Memory B cell (primary cell): Measurements from ENCODE around the gene PLIN3.

Experiments used
- ATAC-seq: fragments of 150-1000 bp; cut with Tn5 transposase; 2 replicates; pipeline ENCODE4 v1.10.0; 2021; ENCODE audit warnings: low read depth, mild to moderate bottlenecking, moderate library complexity
- DNase-seq, 2 donors: peaks; one replicate each; pipeline ENCODE4 v3.0.0; 2022; ENCODE audit warnings: low spot score in 2 of 2
- H3K27ac Mint-ChIP-seq: one replicate; pipeline ENCODE4 v1.8.0; 2022; ENCODE audit warnings: mild to moderate bottlenecking, moderate library complexity, mixed read lengths
- H3K27me3 Mint-ChIP-seq: one replicate; pipeline ENCODE4 v1.8.0; 2022; ENCODE audit warnings: mixed read lengths
- H3K36me3 Mint-ChIP-seq: one replicate; pipeline ENCODE4 v1.8.0; 2022; ENCODE audit warnings: mild to moderate bottlenecking, mixed read lengths
- H3K4me1 Mint-ChIP-seq: one replicate; pipeline ENCODE4 v1.8.0; 2022; ENCODE audit warnings: mixed read lengths
- H3K4me3 Mint-ChIP-seq: one replicate; pipeline ENCODE4 v1.8.0; 2022; ENCODE audit warnings: mild to moderate bottlenecking, moderate library complexity, mixed read lengths
- H3K9me3 Mint-ChIP-seq: one replicate; pipeline ENCODE4 v1.8.0; 2022; ENCODE audit warnings: mixed read lengths

The PLIN3 gene

GRCh38 chr19:4867534-4868285 lies at the start of gene PLIN3:
TSS of gene PLIN3 (minus strand) at chr19:4867667. CDS start at chr19:4861394, 6,273 bp downstream.
- ATAC-seq, result peak; percentile 86

GRCh38 chr19:4916292-4917082 lies 49.0 kb upstream of the PLIN3 start:
- H3K36me3 Mint-ChIP-seq, result no peaks in the 10 kb centered on the region
- peaks cover 26% of the 10 kb centered on the region for H3K4me1 Mint-ChIP-seq
- no peaks in the 10 kb centered on the region for H3K27me3 Mint-ChIP-seq
- ATAC-seq (peak; percentile 61), DNase-seq (peak in 1 of 2 donors; percentile 46)
- H3K4me3 Mint-ChIP-seq, result peak overlapping the region; percentile 98
- H3K9me3 Mint-ChIP-seq, result no peaks in the 10 kb centered on the region
- H3K27ac Mint-ChIP-seq, result peak overlapping the region; percentile 87

More at GRCh38 chr19:4867534-4868285, at the start of gene PLIN3:
- Mint-ChIP-seq H3K9me3 (no peaks in the 10 kb centered on the region), H3K4me1 (peaks cover 18% of the 10 kb centered on the region), H3K27ac (peak within 1 kb of the TSS; percentile 86), H3K27me3 (no peaks in the 10 kb centered on the region), H3K4me3 (peak within 1 kb of the TSS; percentile 82), H3K36me3 (no peaks in the 10 kb centered on the region)
- DNase-seq, result peak; percentile 89 to 94

- H3K9me3 Mint-ChIP-seq, result no peaks in the 10 kb centered on the region
- H3K36me3 Mint-ChIP-seq, result no peaks in the 10 kb centered on the region
- H3K4me3 Mint-ChIP-seq, result peak overlapping the region; percentile 98
- H3K27me3 Mint-ChIP-seq, result no peaks in the 10 kb centered on the region
- H3K4me1 Mint-ChIP-seq, result peaks cover 32% of the 10 kb centered on the region
- H3K27ac Mint-ChIP-seq, result no peak overlapping the region
- DNase-seq, result no peak
- ATAC-seq, result peak; percentile 31
These were observed 47.5 kb upstream of the PLIN3 start for GRCh38 chr19:4914736-4915501.

GRCh38 chr19:4913996-4914735 lies 46.7 kb upstream of the PLIN3 start:
- H3K27ac Mint-ChIP-seq, result no peak overlapping the region
- DNase-seq (no peak), ATAC-seq (no peak)
- no peaks in the 10 kb centered on the region for H3K36me3 Mint-ChIP-seq
- peak overlapping the region; percentile 98 for H3K4me3 Mint-ChIP-seq
- no peaks in the 10 kb centered on the region for H3K9me3 Mint-ChIP-seq
- H3K4me1 Mint-ChIP-seq, result peaks cover 32% of the 10 kb centered on the region
- H3K27me3 Mint-ChIP-seq, result no peaks in the 10 kb centered on the region

GRCh38 chr19:4911786-4912672 lies 44.6 kb upstream of the PLIN3 start:
- H3K4me3 Mint-ChIP-seq, result peak overlapping the region; percentile 87
- H3K36me3 Mint-ChIP-seq, result no peaks in the 10 kb centered on the region
- H3K9me3 Mint-ChIP-seq, result no peaks in the 10 kb centered on the region
- H3K27ac Mint-ChIP-seq, result peak overlapping the region; percentile 15
- DNase-seq (peak; percentile 56 to 69), ATAC-seq (peak; percentile 39)
- peaks cover 32% of the 10 kb centered on the region for H3K4me1 Mint-ChIP-seq
- no peaks in the 10 kb centered on the region for H3K27me3 Mint-ChIP-seq

GRCh38 chr19:4911314-4911713 lies 43.8 kb upstream of the PLIN3 start:
- no peaks in the 10 kb centered on the region for H3K27me3 Mint-ChIP-seq
- H3K9me3 Mint-ChIP-seq, result no peaks in the 10 kb centered on the region
- peak overlapping the region; percentile 87 for H3K4me3 Mint-ChIP-seq
- ATAC-seq (no peak), DNase-seq (no peak)
- H3K36me3 Mint-ChIP-seq, result no peaks in the 10 kb centered on the region
- peaks cover 27% of the 10 kb centered on the region for H3K4me1 Mint-ChIP-seq
- peak overlapping the region; percentile 15 for H3K27ac Mint-ChIP-seq

- Mint-ChIP-seq H3K4me3 (peak overlapping the region; percentile 87), H3K36me3 (no peaks in the 10 kb centered on the region), H3K27me3 (no peaks in the 10 kb centered on the region), H3K9me3 (no peaks in the 10 kb centered on the region), H3K4me1 (peaks cover 27% of the 10 kb centered on the region), H3K27ac (no peak overlapping the region)
- ATAC-seq (no peak), DNase-seq (peak in 1 of 2 donors; percentile 20)
These were observed 43.3 kb upstream of the PLIN3 start for GRCh38 chr19:4910594-4911281.

- ATAC-seq (peak; percentile 93), DNase-seq (peak; percentile 91 to 95)
- peak overlapping the region; percentile 41 for H3K27ac Mint-ChIP-seq
- H3K4me1 Mint-ChIP-seq, result peaks cover 24% of the 10 kb centered on the region
- no peaks in the 10 kb centered on the region for H3K36me3 Mint-ChIP-seq
- no peaks in the 10 kb centered on the region for H3K27me3 Mint-ChIP-seq
- H3K4me3 Mint-ChIP-seq, result peak overlapping the region; percentile 87
- no peaks in the 10 kb centered on the region for H3K9me3 Mint-ChIP-seq
These were observed 42.6 kb upstream of the PLIN3 start for GRCh38 chr19:4909897-4910593.

- H3K4me1 Mint-ChIP-seq, result peaks cover 20% of the 10 kb centered on the region
- no peaks in the 10 kb centered on the region for H3K27me3 Mint-ChIP-seq
- DNase-seq, result peak in 1 of 2 donors; percentile 21
- no peaks in the 10 kb centered on the region for H3K36me3 Mint-ChIP-seq
- H3K4me3 Mint-ChIP-seq, result peak within 1 kb of the TSS; percentile 87
- no peak for ATAC-seq
- no peaks in the 10 kb centered on the region for H3K9me3 Mint-ChIP-seq
- H3K27ac Mint-ChIP-seq, result peak within 1 kb of the TSS; percentile 41
These were observed 41.9 kb upstream of the PLIN3 start, which contains the start of gene UHRF1 for GRCh38 chr19:4909156-4909896. TSS of gene UHRF1 (plus strand) at chr19:4909501. CDS start at chr19:4910886, 1,385 bp downstream.

GRCh38 chr19:4908781-4909155 lies 41.3 kb upstream of the PLIN3 start:
- no peaks in the 10 kb centered on the region for H3K27me3 Mint-ChIP-seq
- H3K9me3 Mint-ChIP-seq, result no peaks in the 10 kb centered on the region
- no peaks in the 10 kb centered on the region for H3K36me3 Mint-ChIP-seq
- H3K4me1 Mint-ChIP-seq, result peaks cover 15% of the 10 kb centered on the region
- no peak for ATAC-seq
- H3K27ac Mint-ChIP-seq, result no peak overlapping the region
- peak overlapping the region; percentile 59 for H3K4me3 Mint-ChIP-seq
- no peak for DNase-seq

GRCh38 chr19:4908360-4908759 lies 40.9 kb upstream of the PLIN3 start:
- DNase-seq (no peak), ATAC-seq (no peak)
- Mint-ChIP-seq H3K36me3 (no peaks in the 10 kb centered on the region), H3K4me3 (peak overlapping the region; percentile 59), H3K4me1 (peaks cover 15% of the 10 kb centered on the region), H3K27ac (no peak overlapping the region), H3K27me3 (no peaks in the 10 kb centered on the region), H3K9me3 (no peaks in the 10 kb centered on the region)
